H1 (cell line): ENCODE measurements around the gene UCP1. TPM values are rescaled to one million over a fixed set of nuclear protein-coding genes. Genes with fewer than 3 reads are reported as not detected.
"Not testable (repeated sequence)": the region's sequence is repeated elsewhere in the genome, so short reads cannot be mapped to it uniquely, and the experiment has no call there.

Experiments
- CTCF ChIA-PET: fragments of 300-600 bp; sonication (Branson Sonifier 250); formaldehyde crosslinking; loops from one replicate; lab custom pipeline; 2021; ENCODE audit not compliant: partially characterized antibody; lab: Charles Lee
- POLR2A ChIA-PET: fragments of 300-600 bp; sonication (Branson Sonifier 250); formaldehyde crosslinking; loops from one replicate; lab custom pipeline; 2021; ENCODE audit warnings: inconsistent platforms; ENCODE audit not compliant: partially characterized antibody; lab: Charles Lee
- DNase-seq, 2 experiments: peaks; one replicate each; pipeline versions ENCODE4 v3.0.0 to v3.0.0-alpha.2; 2010 to 2022; ENCODE audit warnings: low spot score in 2 of 2, low read depth in 1 of 2, mixed read lengths in 1 of 2
- FAIRE-seq: peaks from 2 replicates; lab custom pipeline; 2011; peaks lifted over from hg19 to GRCh38; lab: Jason Lieb, UNC
- H2AFZ ChIP-seq: 2 replicates; pipeline ENCODE4 v1.8.1; 2012; ENCODE audit warnings: low read length, inconsistent platforms
- H2AK5ac ChIP-seq: 2 replicates; pipeline ENCODE4 v1.6.1; 2013; ENCODE audit warnings: low read depth, low read length
- H2BK120ac ChIP-seq: replicated peaks from 2 replicates; pipeline ENCODE3; 2013; ENCODE audit warnings: low read depth, low read length, inconsistent platforms
- H2BK12ac ChIP-seq: 2 replicates; pipeline ENCODE4 v1.6.1; 2013; ENCODE audit warnings: low read depth, low read length
- H2BK15ac ChIP-seq: 2 replicates; pipeline ENCODE4 v1.6.1; 2013; ENCODE audit warnings: low read length
- H2BK20ac ChIP-seq: 2 replicates; pipeline ENCODE4 v1.6.1; 2013; ENCODE audit warnings: low read length
- H2BK5ac ChIP-seq: 2 replicates; pipeline ENCODE4 v1.6.1; 2013; ENCODE audit warnings: low read depth, low read length
- H3K14ac ChIP-seq: 2 replicates; pipeline ENCODE4 v1.6.1; 2013; ENCODE audit warnings: inconsistent platforms; ENCODE audit not compliant: insufficient read length
- H3K18ac ChIP-seq: 2 replicates; pipeline ENCODE4 v1.6.1; 2013; ENCODE audit warnings: low read length; ENCODE audit errors: extremely low read depth
- H3K23ac ChIP-seq: 2 replicates; pipeline ENCODE4 v1.6.1; 2013; ENCODE audit warnings: inconsistent platforms; ENCODE audit not compliant: insufficient read length
- H3K23me2 ChIP-seq: 2 replicates; pipeline ENCODE4 v1.6.1; 2013; ENCODE audit warnings: low read depth, low read length
- H3K27ac ChIP-seq: 2 replicates; pipeline ENCODE4 v1.6.1; 2011; ENCODE audit warnings: low read depth, low read length, inconsistent platforms
- H3K27me3 ChIP-seq, 4 experiments: replicated peaks in 1 of 4; 1 replicate in 1 of 4; 2 replicates in 3 of 4; pipeline versions ENCODE4 v1.6.1 to v1.8.1; 2011 to 2013; ENCODE audit warnings: low read length in 3 of 4, mild to moderate bottlenecking in 3 of 4, inconsistent platforms in 2 of 4, mixed read lengths in 2 of 4, moderate library complexity in 1 of 4; ENCODE audit not compliant: control insufficient read depth in 3 of 4, insufficient read depth in 3 of 4; ENCODE audit errors: extremely low read depth in 1 of 4
- H3K36me3 ChIP-seq, 4 experiments: 2 replicates each; pipeline versions ENCODE4 v1.6.1 to v1.8.1; 2011 to 2013; ENCODE audit warnings: mild to moderate bottlenecking in 4 of 4, low read length in 3 of 4, moderate library complexity in 2 of 4, control low read depth in 1 of 4, inconsistent platforms in 1 of 4; ENCODE audit not compliant: insufficient read depth in 4 of 4, control insufficient read depth in 2 of 4
- H3K4ac ChIP-seq: replicated peaks from 2 replicates; pipeline ENCODE3; 2013; ENCODE audit warnings: low read length, low read depth, mixed read lengths, inconsistent platforms; ENCODE audit not compliant: insufficient read length
- H3K4me1 ChIP-seq, 4 experiments: replicated peaks in 1 of 4; 1 replicate in 1 of 4; 2 replicates in 3 of 4; pipeline versions ENCODE4 v1.6.1 to v1.8.1; 2011 to 2013; ENCODE audit warnings: low read length in 3 of 4, inconsistent platforms in 2 of 4, mixed read lengths in 1 of 4; ENCODE audit not compliant: insufficient read depth in 4 of 4, control insufficient read depth in 3 of 4
- H3K4me2 ChIP-seq, 2 experiments: 2 replicates each; pipeline versions ENCODE4 v1.6.1 to v1.8.1; 2011 to 2013; ENCODE audit warnings: low read depth in 2 of 2, low read length in 2 of 2, control low read depth in 1 of 2, inconsistent platforms in 1 of 2, mild to moderate bottlenecking in 1 of 2; ENCODE audit not compliant: insufficient read depth in 1 of 2
- H3K4me3 ChIP-seq, 4 experiments: fragments of 200-600, 300-600 bp in 1 of 4; sonication (generic), shearing (Covaris generic), sonication (Bioruptor Twin) in 1 of 4; 2 replicates each; pipeline versions ENCODE4 v1.5.1 to v1.8.1; 2011 to 2016; ENCODE audit warnings: low read length in 4 of 4, low read depth in 3 of 4, control low read depth in 2 of 4, inconsistent platforms in 2 of 4, mild to moderate bottlenecking in 2 of 4, mixed read lengths in 1 of 4, moderate library complexity in 1 of 4; ENCODE audit not compliant: insufficient read depth in 2 of 4; ENCODE audit errors: extremely low read depth in 1 of 4
- H3K56ac ChIP-seq: replicated peaks from 2 replicates; pipeline ENCODE3; 2013; ENCODE audit warnings: low read depth, mild to moderate bottlenecking, mixed read lengths, low read length, inconsistent platforms; ENCODE audit not compliant: insufficient read length
- H3K79me1 ChIP-seq: 2 replicates; pipeline ENCODE4 v1.6.1; 2013; ENCODE audit warnings: low read depth, low read length, control low read depth
- H3K79me2 ChIP-seq, 2 experiments: 2 replicates each; pipeline versions ENCODE4 v1.6.1 to v1.8.1; 2012 to 2013; ENCODE audit warnings: low read length in 2 of 2, mild to moderate bottlenecking in 2 of 2, inconsistent platforms in 1 of 2; ENCODE audit not compliant: insufficient read depth in 2 of 2, control insufficient read depth in 1 of 2
- H3K9ac ChIP-seq, 4 experiments: replicated peaks in 1 of 4; 1 replicate in 1 of 4; 2 replicates in 3 of 4; pipeline versions ENCODE4 v1.6.1 to v1.8.1; 2011 to 2013; ENCODE audit warnings: low read depth in 3 of 4, low read length in 3 of 4, control low read depth in 2 of 4, mild to moderate bottlenecking in 2 of 4, moderate library complexity in 2 of 4, inconsistent platforms in 1 of 4; ENCODE audit errors: extremely low read depth in 1 of 4
- H3K9me3 ChIP-seq, 2 experiments: 2 replicates each; pipeline versions ENCODE4 v1.6.1 to v1.8.1; 2012 to 2013; ENCODE audit warnings: mild to moderate bottlenecking in 2 of 2, moderate library complexity in 2 of 2, control low read depth in 1 of 2, inconsistent platforms in 1 of 2, low read depth in 1 of 2, low read length in 1 of 2, mixed read lengths in 1 of 2; ENCODE audit not compliant: insufficient read depth in 2 of 2
- H4K20me1 ChIP-seq, 2 experiments: replicated peaks in 1 of 2; 2 replicates each; pipeline versions ENCODE3 to v1.8.1; 2011 to 2013; ENCODE audit warnings: inconsistent platforms in 2 of 2, low read length in 2 of 2, mild to moderate bottlenecking in 1 of 2; ENCODE audit not compliant: insufficient read depth in 2 of 2, control insufficient read depth in 1 of 2
- H4K5ac ChIP-seq: 2 replicates; pipeline ENCODE4 v1.6.1; 2013; ENCODE audit warnings: low read length, low read depth, mixed read lengths, inconsistent platforms; ENCODE audit not compliant: insufficient read length
- H4K8ac ChIP-seq: 2 replicates; pipeline ENCODE4 v1.8.0; 2013; ENCODE audit warnings: mild to moderate bottlenecking, moderate library complexity, low read length, inconsistent platforms; ENCODE audit not compliant: insufficient read depth; ENCODE audit errors: extremely low read depth
- H4K91ac ChIP-seq: replicated peaks from 2 replicates; pipeline ENCODE3; 2013; ENCODE audit warnings: low read length, mixed read lengths, inconsistent platforms; ENCODE audit not compliant: insufficient read length
- WGBS, 2 experiments: shearing (Covaris generic) in 1 of 2; methylation state at CpG; one replicate each; pipeline versions ENCODE4 v1.1.6 to v1.1.7; 2013 to 2015; ENCODE audit warnings: low lambda C conversion rate in 2 of 2, mixed read lengths in 2 of 2, inconsistent platforms in 1 of 2, low coverage in 1 of 2, missing lambda C conversion rate in 1 of 2; ENCODE audit not compliant: insufficient replicate concordance in 2 of 2, insufficient coverage in 1 of 2, insufficient read length in 1 of 2; ENCODE audit errors: extremely low coverage in 1 of 2, missing lambda C conversion rate in 1 of 2; 5-methylcytosine and 5-hydroxymethylcytosine counted together
- polyA plus RNA-seq, 7 experiments: library from polyadenylated mRNA; depleted of rRNA in 3 of 7; stranded (reverse) in 5 of 7; unstranded in 2 of 7; fragments of >200 nt in 5 of 7; fragments of 200-250 nt in 2 of 7; gene quantifications; 1 replicate in 5 of 7; 2 replicates in 1 of 7; 4 replicates in 1 of 7; pipeline versions ENCODE4 v1.2.1 to v1.2.3, GENCODE V29; 2011 to 2013; ENCODE audit warnings: missing spikeins in 2 of 7, mixed read lengths in 2 of 7
- small RNA-seq: library from polyadenylated mRNA; stranded (forward); fragments of <200 nt; extraction: miRNeasy Mini kit (QIAGEN cat#:217004); gene quantifications from one replicate; pipeline ENCODE3, GENCODE V24; 2013; ENCODE audit not compliant: insufficient read depth
- total RNA-seq: library from RNA; stranded (reverse); fragmentation: NEBNext Ultra II Directional; extraction: Animal tissue kit (Norgen Biotek cat#: 25700); gene quantifications from 2 replicates; pipeline ENCODE4 v1.2.1, GENCODE V29; 2021

The UCP1 gene
- total and polyA plus RNA-seq, 2 of the 8 experiments (the other 6 are each of a cell fraction or from before 2014, with no cell fraction given): 0.20 to 0.44 TPM

GRCh38 chr4:140513765-140514164 lies 55.0 kb downstream of the UCP1 start:
- H3K27ac ChIP-seq, H3K9ac ChIP-seq, H2BK12ac ChIP-seq, H4K5ac ChIP-seq, H3K23me2 ChIP-seq, H3K4me2 ChIP-seq, H4K8ac ChIP-seq, H3K14ac ChIP-seq, H3K4me1 ChIP-seq, H2AK5ac ChIP-seq, H3K18ac ChIP-seq, H2BK15ac ChIP-seq, DNase-seq, CTCF ChIA-PET, H3K27me3 ChIP-seq, H2BK120ac ChIP-seq, FAIRE-seq, H4K91ac ChIP-seq, H3K79me2 ChIP-seq, H2BK5ac ChIP-seq, H3K9me3 ChIP-seq, H3K23ac ChIP-seq, H3K4me3 ChIP-seq, H3K79me1 ChIP-seq, H4K20me1 ChIP-seq, POLR2A ChIA-PET, H2AFZ ChIP-seq, H3K56ac ChIP-seq, H3K4ac ChIP-seq, H2BK20ac ChIP-seq, H3K36me3 ChIP-seq: not testable (repeated sequence)
- 91% methylated on average over 5 of the region's 5 CpGs; no CpG with 5 or more reads in 1 of the 2 experiments for WGBS, 2 experiments

Small RNAs within 50 kb of the gene (small RNA-seq; reads per million reads assigned to genes)
- gene AC108019.1 (not detected), gene RN7SL152P (not detected)

Other genes with a start within 250 kb of the UCP1 start
- 33.1 and 33.4 TPM in 2 replicates for gene SCOC, start 195.3 kb downstream of the UCP1 start, total RNA-seq
- 4.5 and 12.1 TPM in 2 replicates for gene SCOC, start 195.3 kb downstream of the UCP1 start, polyA plus RNA-seq (2011; rRNA removed)
- gene CLGN, start 141.3 kb downstream of the UCP1 start, total RNA-seq: 3.1 and 3.2 TPM in 2 replicates
- 0.63 and 1.7 TPM in 2 replicates for gene CLGN, start 141.3 kb downstream of the UCP1 start, polyA plus RNA-seq (2011; rRNA removed)
- not detected in 2 replicates for gene MGAT4D, start 70.7 kb downstream of the UCP1 start, total RNA-seq
- gene MGAT4D, start 70.7 kb downstream of the UCP1 start, polyA plus RNA-seq (2011; rRNA removed): not detected in 2 replicates
- gene ELMOD2, start 44.8 kb downstream of the UCP1 start, total RNA-seq: 26.2 and 27.9 TPM in 2 replicates
- gene ELMOD2, start 44.8 kb downstream of the UCP1 start, polyA plus RNA-seq (2011; rRNA removed): 3.4 and 6.6 TPM in 2 replicates
- gene TBC1D9, start 187.4 kb upstream of the UCP1 start, total RNA-seq: 1.0 and 1.2 TPM in 2 replicates
- 0.58 and 0.94 TPM in 2 replicates for gene TBC1D9, start 187.4 kb upstream of the UCP1 start, polyA plus RNA-seq (2011; rRNA removed)